HG03520 (cell line): ENCODE data around the gene RAB37.

Source experiments
- ATAC-seq: cut with Tn5 transposase; IDR thresholded peaks from one replicate; pipeline ENCODE4 v1.9.1; 2021; ENCODE audit warnings: mild to moderate bottlenecking, moderate library complexity; ENCODE audit not compliant: unreplicated experiment

RAB37 gene

GRCh38 chr17:74744714-74745547, 7.9 kb downstream of the RAB37 start:
- no peak for ATAC-seq

GRCh38 chr17:74745548-74746177, 8.6 kb downstream of the RAB37 start:
- ATAC-seq = no peak

- ATAC-seq = no peak
Observed at GRCh38 chr17:74746376-74746775, 9.3 kb downstream of the RAB37 start.

- ATAC-seq = no peak
Observed at GRCh38 chr17:74746922-74747321, 9.9 kb downstream of the RAB37 start.

GRCh38 chr17:74748279-74748528, 11.1 kb downstream of the RAB37 start:
- no peak for ATAC-seq

- peak; percentile 80 for ATAC-seq
Observed at GRCh38 chr17:74748529-74749278, 11.6 kb downstream of the RAB37 start, which contains the start of gene NHERF1. Gene NHERF1 (plus strand): TSS chr17:74748628. CDS start chr17:74748847, 219 bp downstream.

- ATAC-seq = peak; percentile 3
Observed at GRCh38 chr17:74749279-74750038, 12.4 kb downstream of the RAB37 start.

GRCh38 chr17:74750039-74750326, 12.9 kb downstream of the RAB37 start:
- ATAC-seq = no peak

GRCh38 chr17:74750327-74751069, 13.4 kb downstream of the RAB37 start:
- no peak for ATAC-seq

- no peak for ATAC-seq
Observed at GRCh38 chr17:74752415-74752814, 15.4 kb downstream of the RAB37 start.

GRCh38 chr17:74752822-74753401, 15.9 kb downstream of the RAB37 start:
- ATAC-seq = no peak

GRCh38 chr17:74754832-74755231, 17.8 kb downstream of the RAB37 start:
- no peak for ATAC-seq

GRCh38 chr17:74755533-74755932, 18.5 kb downstream of the RAB37 start:
- ATAC-seq = no peak

GRCh38 chr17:74756891-74757290, 19.8 kb downstream of the RAB37 start:
- ATAC-seq = no peak

- no peak for ATAC-seq
Observed at GRCh38 chr17:74757502-74757901, 20.4 kb downstream of the RAB37 start.

GRCh38 chr17:74757931-74758847, 21.1 kb downstream of the RAB37 start:
- ATAC-seq = no peak

- no peak for ATAC-seq
Observed at GRCh38 chr17:74758848-74759168, 21.8 kb downstream of the RAB37 start.

- ATAC-seq = peak; percentile 41
Observed at GRCh38 chr17:74759243-74759801, 22.3 kb downstream of the RAB37 start.

GRCh38 chr17:74759941-74760340, 22.9 kb downstream of the RAB37 start:
- no peak for ATAC-seq
